GM12878 (cell line): ENCODE results near the gene WDR38.

Source experiments
- CTCF ChIP-seq, 3 experiments: IDR thresholded peaks in 2 of 3; conservative IDR thresholded peaks in 1 of 3; 2 replicates each; pipeline ENCODE4 v1.5.1; 2011; ENCODE audit warnings: low read depth in 3 of 3, low read length in 3 of 3, mild to moderate bottlenecking in 3 of 3, control low read depth in 2 of 3, moderate library complexity in 2 of 3, inconsistent platforms in 1 of 3, mixed read lengths in 1 of 3; ENCODE audit not compliant: control insufficient read depth in 2 of 3, insufficient read depth in 1 of 3; ENCODE audit errors: extremely low read depth in 1 of 3
- EZH2 ChIP-seq: IDR thresholded peaks from 2 replicates; pipeline ENCODE4 v1.6.1; 2012; ENCODE audit warnings: low read depth, mild to moderate bottlenecking, control low read depth, inconsistent platforms, low read length, borderline replicate concordance; ENCODE audit not compliant: control insufficient read depth
- FOS ChIP-seq: IDR thresholded peaks from 3 replicates; pipeline ENCODE4 v1.6.1; 2011; ENCODE audit warnings: borderline replicate concordance; ENCODE audit not compliant: insufficient read length; ENCODE audit errors: extremely low read depth
- POLR2AphosphoS5 ChIP-seq: IDR thresholded peaks from 2 replicates; pipeline ENCODE4 v1.6.1; 2011; ENCODE audit warnings: mild to moderate bottlenecking, low read length, inconsistent platforms
- SIX5 ChIP-seq: IDR thresholded peaks from 2 replicates; pipeline ENCODE4 v1.6.1; 2011; ENCODE audit warnings: mild to moderate bottlenecking, low read depth, low read length, moderate library complexity; ENCODE audit not compliant: severe bottlenecking
- SUPT20H ChIP-seq: IDR thresholded peaks from 2 replicates; pipeline ENCODE4 v1.6.1; 2011; ENCODE audit warnings: low read depth, mild to moderate bottlenecking, low read length, moderate library complexity, borderline replicate concordance; ENCODE audit not compliant: control insufficient read depth
- USF1 ChIP-seq: IDR thresholded peaks from 2 replicates; pipeline ENCODE4 v1.6.1; 2011; ENCODE audit warnings: borderline replicate concordance, low read depth, mild to moderate bottlenecking, moderate library complexity, mixed read lengths, low read length; ENCODE audit not compliant: insufficient read depth; ENCODE audit errors: extremely low read length
- ZZZ3 ChIP-seq: IDR thresholded peaks from 2 replicates; pipeline ENCODE4 v1.6.1; 2011; ENCODE audit warnings: low read depth; ENCODE audit not compliant: control insufficient read depth, insufficient read length

GRCh38 chr9:124887832-124888231 lies 34.6 kb downstream of the WDR38 start:
- no peak for TF ChIP-seq EZH2
- no peak for TF ChIP-seq USF1
- TF ChIP-seq SIX5, result no peak
- TF ChIP-seq ZZZ3, result no peak
- TF ChIP-seq POLR2AphosphoS5, result no peak
- TF ChIP-seq FOS, result no peak
- TF ChIP-seq SUPT20H, result no peak
- TF ChIP-seq CTCF (IDR thresholded peaks at IDR 0.05 in 2 of 3, conservative IDR thresholded peaks at IDR 0.05 in 1 of 3; ENCODE audit: control insufficient read depth in 2 of 3, extremely low read depth in 1 of 3, insufficient read depth in 1 of 3, low read depth in 3 of 3, low read length in 3 of 3), result no peak
